GM10266 (cell line): ENCODE data around the gene C2orf81.

Experiments used
- DNase-seq: peaks from one replicate; pipeline ENCODE4 v3.0.0; 2012; ENCODE audit errors: extremely low spot score
- CTCF ChIP-seq: IDR thresholded peaks from 2 replicates; pipeline ENCODE4 v1.5.1; 2012; ENCODE audit warnings: mild to moderate bottlenecking, low read depth; ENCODE audit not compliant: control insufficient read depth, insufficient read depth; ENCODE audit errors: missing control alignments

Gene C2orf81

DNA sequence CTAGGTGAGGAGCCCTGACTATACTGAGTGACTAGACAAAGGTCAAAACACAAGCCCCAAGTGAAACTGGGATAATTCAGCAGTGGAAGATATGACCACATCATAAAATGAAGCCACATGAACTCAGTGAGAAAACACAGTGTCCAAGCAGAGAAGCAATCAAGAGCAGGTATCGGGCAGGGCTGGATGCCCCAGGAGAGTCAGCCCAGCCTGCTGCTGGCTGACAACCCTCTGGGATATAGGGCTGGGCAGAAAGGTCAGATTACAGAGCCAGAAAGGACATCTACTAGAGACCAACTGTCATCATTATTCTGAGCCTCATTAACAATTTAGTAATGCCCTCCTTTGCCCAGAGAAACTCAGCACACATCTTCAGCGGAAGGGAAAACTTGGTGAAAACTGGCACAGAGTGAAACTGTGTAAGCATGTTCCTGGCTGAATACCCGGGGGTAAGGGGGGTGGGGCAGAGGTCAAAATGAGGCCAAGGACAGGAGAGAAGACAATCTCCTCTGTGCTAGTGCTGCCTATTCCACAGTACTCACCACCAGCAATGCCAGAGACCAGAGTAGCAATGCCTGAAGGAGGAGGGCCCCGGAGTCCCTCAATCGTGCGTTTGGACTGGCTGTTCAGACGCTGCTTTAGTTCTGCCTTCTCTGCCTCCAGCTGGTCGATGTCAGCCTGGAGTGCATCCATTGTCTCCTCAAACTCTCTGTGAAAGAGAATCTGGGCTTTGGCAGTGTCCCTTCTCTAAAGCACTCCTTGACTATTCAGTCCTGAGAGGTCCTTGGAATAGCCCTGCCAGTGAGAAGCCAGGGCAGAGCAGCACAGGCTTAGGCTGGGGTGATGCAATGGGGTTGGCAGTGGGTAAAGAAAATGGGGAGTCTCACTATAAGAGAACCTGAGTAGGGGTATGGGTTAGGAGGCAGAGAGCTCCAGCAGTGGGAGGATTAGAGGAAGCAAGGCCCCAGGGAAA, 56.6 kb downstream of the C2orf81 start:
- TF ChIP-seq CTCF = no peak
- no peak for DNase-seq
